Transverse colon (tissue), 4 donors: Measurements from ENCODE around the gene XRCC6.

Experiments used
- EP300 ChIP-seq: sonication (generic); formaldehyde crosslinking; IDR thresholded peaks from one replicate; pipeline ENCODE4 v1.6.1; 2017; ENCODE audit warnings: antibody characterized with exemption, low read depth
- POLR2A ChIP-seq: fragments of 450-650 bp; IDR thresholded peaks from one replicate; pipeline ENCODE4 v1.6.1; 2016; ENCODE audit warnings: antibody characterized with exemption, mild to moderate bottlenecking, moderate library complexity
- POLR2AphosphoS5 ChIP-seq, 3 donors: sonication (generic); formaldehyde crosslinking; IDR thresholded peaks; one replicate each; pipeline ENCODE4 v1.6.1; 2016; ENCODE audit warnings: antibody characterized with exemption in 3 of 3
- TF ChIP-seq, protein P1 (sequence below), 5 experiments: fragments of 200-600 bp in 3 of 5; fragments of 450-650 bp in 2 of 5; sonication (generic) in 3 of 5; IDR thresholded peaks; 1 replicate in 2 of 5; 2 replicates in 3 of 5; pipeline ENCODE4 v1.5.1; 2016 to 2017; ENCODE audit warnings: antibody characterized with exemption in 5 of 5, inconsistent platforms in 3 of 5, mild to moderate bottlenecking in 2 of 5, moderate library complexity in 1 of 5

DNA sequence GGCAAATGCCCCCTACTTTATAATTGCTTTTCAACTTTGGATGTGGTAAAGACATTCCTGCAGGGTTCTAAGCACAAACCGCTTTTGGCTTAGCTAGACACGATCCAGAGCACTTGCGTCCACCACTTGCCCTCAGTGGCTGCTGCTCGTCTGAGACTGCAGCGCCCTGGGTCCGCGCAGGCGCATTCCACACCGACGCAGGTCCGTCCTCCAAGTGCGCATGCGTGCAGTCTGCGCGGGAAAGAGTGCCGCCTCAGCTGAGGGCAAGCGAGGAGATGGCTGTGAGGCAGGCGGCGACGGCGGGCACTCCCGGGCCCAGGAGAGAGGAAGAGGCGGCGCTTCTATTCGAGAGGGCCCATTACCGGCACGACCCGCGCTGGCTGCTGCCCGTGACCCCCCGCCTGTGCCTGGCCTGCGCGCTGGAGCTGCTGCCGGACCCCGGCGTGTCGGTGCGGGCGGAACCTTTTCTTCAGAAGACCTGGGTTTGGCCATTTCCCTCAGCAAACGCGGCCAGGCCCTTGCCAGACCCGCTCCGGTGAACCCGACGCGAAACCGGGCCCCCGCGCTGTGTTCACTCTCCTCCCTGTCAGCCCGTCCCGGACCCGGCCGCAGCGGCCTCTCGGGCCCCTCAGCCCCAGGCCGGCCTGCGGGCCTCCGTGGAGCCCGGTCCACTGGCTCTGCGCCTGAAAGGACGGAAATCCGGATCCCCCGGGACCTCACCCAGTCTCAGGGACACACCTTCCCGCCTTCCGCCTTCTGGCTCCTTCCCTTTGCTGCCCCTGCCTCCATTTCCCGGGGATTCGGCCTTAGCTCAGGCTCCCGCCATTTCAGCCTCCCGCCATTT is 78.4 kb downstream of the XRCC6 start, which contains the start of gene MEI1:
- TF ChIP-seq, protein P1, sequence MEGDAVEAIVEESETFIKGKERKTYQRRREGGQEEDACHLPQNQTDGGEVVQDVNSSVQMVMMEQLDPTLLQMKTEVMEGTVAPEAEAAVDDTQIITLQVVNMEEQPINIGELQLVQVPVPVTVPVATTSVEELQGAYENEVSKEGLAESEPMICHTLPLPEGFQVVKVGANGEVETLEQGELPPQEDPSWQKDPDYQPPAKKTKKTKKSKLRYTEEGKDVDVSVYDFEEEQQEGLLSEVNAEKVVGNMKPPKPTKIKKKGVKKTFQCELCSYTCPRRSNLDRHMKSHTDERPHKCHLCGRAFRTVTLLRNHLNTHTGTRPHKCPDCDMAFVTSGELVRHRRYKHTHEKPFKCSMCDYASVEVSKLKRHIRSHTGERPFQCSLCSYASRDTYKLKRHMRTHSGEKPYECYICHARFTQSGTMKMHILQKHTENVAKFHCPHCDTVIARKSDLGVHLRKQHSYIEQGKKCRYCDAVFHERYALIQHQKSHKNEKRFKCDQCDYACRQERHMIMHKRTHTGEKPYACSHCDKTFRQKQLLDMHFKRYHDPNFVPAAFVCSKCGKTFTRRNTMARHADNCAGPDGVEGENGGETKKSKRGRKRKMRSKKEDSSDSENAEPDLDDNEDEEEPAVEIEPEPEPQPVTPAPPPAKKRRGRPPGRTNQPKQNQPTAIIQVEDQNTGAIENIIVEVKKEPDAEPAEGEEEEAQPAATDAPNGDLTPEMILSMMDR (IDR thresholded peaks at IDR 0.05) = no peak
- TF ChIP-seq EP300 = no peak
- no peak for TF ChIP-seq POLR2A
- no peak for TF ChIP-seq POLR2AphosphoS5 (IDR thresholded peaks at IDR 0.05)
